ENCODE results near the gene KCNH3.

The KCNH3 gene

GRCh38 chr12:49525942-49526341 is 12.9 kb upstream of the KCNH3 start:
- H3K4me1 ChIP-seq (ENCODE audit: insufficient read depth, low read length, poor library complexity, severe bottlenecking): no peaks in the 10 kb centered on the region
- no peak overlapping the region for H3K4me2 ChIP-seq (ENCODE audit: low read depth, low read length, poor library complexity, severe bottlenecking)
- no peak overlapping the region for H3K9ac ChIP-seq (ENCODE audit: low read depth, low read length, poor library complexity, severe bottlenecking)
- H3K27me3 ChIP-seq (ENCODE audit: insufficient read depth, low read length, poor library complexity, severe bottlenecking): no peaks in the 10 kb centered on the region
- TF ChIP-seq EZH2phosphoT487 (IDR thresholded peaks at IDR 0.05; ENCODE audit: borderline replicate concordance) (no peak), CTCF (conservative IDR thresholded peaks at IDR 0.05; ENCODE audit: low read length) (no peak)
- no peaks in the 10 kb centered on the region for H3K9me3 ChIP-seq (ENCODE audit: insufficient read depth, low read depth, low read length)
- no peaks in the 10 kb centered on the region for H3K9me2 ChIP-seq (replicated peaks; ENCODE audit: low read depth, low read length)
- no peaks in the 10 kb centered on the region for H4K20me1 ChIP-seq (ENCODE audit: insufficient read depth, low read length, poor library complexity, severe bottlenecking)
- H3F3A ChIP-seq (ENCODE audit: low read depth): no peaks in the 10 kb centered on the region
- H3K79me2 ChIP-seq (ENCODE audit: insufficient read depth, low read length): no peaks in the 10 kb centered on the region
- H2AFZ ChIP-seq (ENCODE audit: low read length): no peak overlapping the region
- H3K4me3 ChIP-seq (ENCODE audit: low read length, poor library complexity, severe bottlenecking): no peak overlapping the region
- peaks cover 29% of the 10 kb centered on the region; the same call in 1 of the 2 replicates for H3K36me3 ChIP-seq (ENCODE audit: insufficient read depth, low read length)

GRCh38 chr12:49527361-49528130 is 11.3 kb upstream of the KCNH3 start:
- no peak overlapping the region for H2AFZ ChIP-seq (ENCODE audit: low read length)
- H3K9me2 ChIP-seq (replicated peaks; ENCODE audit: low read depth, low read length): no peaks in the 10 kb centered on the region
- H3K27me3 ChIP-seq (ENCODE audit: insufficient read depth, low read length, poor library complexity, severe bottlenecking): no peaks in the 10 kb centered on the region
- no peak overlapping the region for H3K4me3 ChIP-seq (ENCODE audit: low read length, poor library complexity, severe bottlenecking)
- H3K9ac ChIP-seq (ENCODE audit: low read depth, low read length, poor library complexity, severe bottlenecking): no peak overlapping the region
- H3K36me3 ChIP-seq (ENCODE audit: insufficient read depth, low read length): peaks cover 27% of the 10 kb centered on the region; the same call in 1 of the 2 replicates
- no peaks in the 10 kb centered on the region for H3F3A ChIP-seq (ENCODE audit: low read depth)
- H3K9me3 ChIP-seq (ENCODE audit: insufficient read depth, low read depth, low read length): no peaks in the 10 kb centered on the region
- no peaks in the 10 kb centered on the region for H3K79me2 ChIP-seq (ENCODE audit: insufficient read depth, low read length)
- no peak overlapping the region for H3K4me2 ChIP-seq (ENCODE audit: low read depth, low read length, poor library complexity, severe bottlenecking)
- H3K4me1 ChIP-seq (ENCODE audit: insufficient read depth, low read length, poor library complexity, severe bottlenecking): no peaks in the 10 kb centered on the region
- no peaks in the 10 kb centered on the region for H4K20me1 ChIP-seq (ENCODE audit: insufficient read depth, low read length, poor library complexity, severe bottlenecking)
- TF ChIP-seq CTCF (conservative IDR thresholded peaks at IDR 0.05; ENCODE audit: low read length): no peak
- TF ChIP-seq EZH2phosphoT487 (IDR thresholded peaks at IDR 0.05; ENCODE audit: borderline replicate concordance): no peak

- Histone ChIP-seq H3K4me2 (ENCODE audit: low read depth, low read length, poor library complexity, severe bottlenecking) (no peak overlapping the region), H3K36me3 (ENCODE audit: insufficient read depth, low read length) (peaks cover 21% of the 10 kb centered on the region; the same call in 1 of the 2 replicates), H3K79me2 (ENCODE audit: insufficient read depth, low read length) (no peaks in the 10 kb centered on the region), H2AFZ (ENCODE audit: low read length) (no peak overlapping the region), H3F3A (ENCODE audit: low read depth) (no peaks in the 10 kb centered on the region), H3K27me3 (ENCODE audit: insufficient read depth, low read length, poor library complexity, severe bottlenecking) (no peaks in the 10 kb centered on the region), H3K9me2 (replicated peaks; ENCODE audit: low read depth, low read length) (no peaks in the 10 kb centered on the region), H3K4me1 (ENCODE audit: insufficient read depth, low read length, poor library complexity, severe bottlenecking) (no peaks in the 10 kb centered on the region), H4K20me1 (ENCODE audit: insufficient read depth, low read length, poor library complexity, severe bottlenecking) (no peaks in the 10 kb centered on the region), H3K9ac (ENCODE audit: low read depth, low read length, poor library complexity, severe bottlenecking) (no peak overlapping the region), H3K4me3 (ENCODE audit: low read length, poor library complexity, severe bottlenecking) (no peak overlapping the region), H3K9me3 (ENCODE audit: insufficient read depth, low read depth, low read length) (no peaks in the 10 kb centered on the region)
- TF ChIP-seq EZH2phosphoT487 (IDR thresholded peaks at IDR 0.05; ENCODE audit: borderline replicate concordance) (no peak), CTCF (conservative IDR thresholded peaks at IDR 0.05; ENCODE audit: low read length) (no peak)
Observed at GRCh38 chr12:49529414-49529813, 9.4 kb upstream of the KCNH3 start.
